HepG2 (cell line): ENCODE measurements around the gene ABCB9. TPM values are rescaled to one million over a fixed set of nuclear protein-coding genes. Genes with fewer than 3 reads are reported as not detected.

Experiments
- ATAC-seq: fragments of 200-7000 bp; cut with Tn5 transposase; 3 replicates; pipeline ENCODE4 v1.9.1; 2020; ENCODE audit warnings: mild to moderate bottlenecking, moderate library complexity
- BruUV-seq: library from RNA; stranded (reverse); fragments of 400-500 nt; replicated peaks from 2 replicates; lab custom pipeline; 2021; lab: Mats Ljungman, UMichigan
- CTCF ChIA-PET: fragments of 300-600 bp; formaldehyde crosslinking; extraction: SDS; loops from one replicate; lab custom pipeline; 2021; ENCODE audit warnings: low total read pairs, inconsistent platforms, low intra/inter-chr PET ratio; lab: Yijun Ruan, JAX
- POLR2A ChIA-PET: fragments of 350-600 bp; sonication (Branson Sonifier 250); formaldehyde crosslinking; loops from one replicate; lab custom pipeline; 2020; ENCODE audit warnings: antibody characterized with exemption, inconsistent platforms; lab: Yijun Ruan, JAX
- DNase-seq: peaks from one replicate; pipeline ENCODE4 v3.0.0-alpha.2; 2015; ENCODE audit warnings: low spot score
- FAIRE-seq: peaks from 3 replicates; lab custom pipeline; 2011; peaks lifted over from hg19 to GRCh38; lab: Jason Lieb, UNC
- H2AFZ ChIP-seq: one replicate; pipeline ENCODE4 v1.6.1; 2011; ENCODE audit warnings: low read length, inconsistent platforms
- H3K27ac ChIP-seq: fragments of 300-600 bp; 3 replicates; pipeline ENCODE4 v1.8.0; 2011; ENCODE audit warnings: mixed run types, mild to moderate bottlenecking, mixed read lengths, low read length, inconsistent platforms; ENCODE audit not compliant: insufficient read depth; ENCODE audit errors: extremely low read length
- H3K27me3 ChIP-seq, 2 experiments: fragments of 200-600 bp in 1 of 2; 2 replicates in 1 of 2; 3 replicates in 1 of 2; pipeline versions ENCODE4 v1.6.0 to v1.8.0; 2011; ENCODE audit warnings: low read length in 2 of 2, mild to moderate bottlenecking in 2 of 2, moderate library complexity in 2 of 2, inconsistent platforms in 1 of 2; ENCODE audit not compliant: insufficient read depth in 2 of 2, control insufficient read depth in 1 of 2
- H3K36me3 ChIP-seq, 2 experiments: fragments of 200-600 bp in 1 of 2; replicated peaks in 1 of 2; 2 replicates in 1 of 2; 3 replicates in 1 of 2; pipeline versions ENCODE4 v1.5.1 to v1.8.0; 2011; ENCODE audit warnings: low read length in 2 of 2, inconsistent platforms in 1 of 2; ENCODE audit not compliant: insufficient read depth in 2 of 2, control insufficient read depth in 1 of 2
- H3K4me1 ChIP-seq: 2 replicates; pipeline ENCODE4 v1.5.1; 2012; ENCODE audit warnings: low read length, inconsistent platforms; ENCODE audit not compliant: insufficient read depth
- H3K4me2 ChIP-seq: 2 replicates; pipeline ENCODE4 v1.6.0; 2011; ENCODE audit warnings: low read depth, low read length, inconsistent platforms
- H3K4me3 ChIP-seq, 3 experiments: fragments of 200-600 bp in 1 of 3; sonication (generic), shearing (Covaris generic) in 1 of 3; replicated peaks in 1 of 3; 2 replicates each; pipeline ENCODE4 v1.5.1; 2011 to 2016; ENCODE audit warnings: low read length in 3 of 3, inconsistent platforms in 2 of 3, low read depth in 2 of 3, mild to moderate bottlenecking in 2 of 3, control low read depth in 1 of 3, mixed read lengths in 1 of 3; ENCODE audit not compliant: insufficient read depth in 1 of 3
- H3K79me2 ChIP-seq: one replicate; pipeline ENCODE4 v1.6.1; 2011; ENCODE audit warnings: low read length, inconsistent platforms; ENCODE audit not compliant: insufficient read depth
- H3K9ac ChIP-seq: 2 replicates; pipeline ENCODE4 v1.6.0; 2011; ENCODE audit warnings: mild to moderate bottlenecking, low read depth, low read length, inconsistent platforms; ENCODE audit not compliant: insufficient read depth
- H3K9me3 ChIP-seq: 2 replicates; pipeline ENCODE4 v1.5.1; 2012; ENCODE audit warnings: mild to moderate bottlenecking, low read length
- H4K20me1 ChIP-seq: 2 replicates; pipeline ENCODE4 v1.6.0; 2011; ENCODE audit warnings: inconsistent platforms, mild to moderate bottlenecking, low read length, moderate library complexity; ENCODE audit not compliant: insufficient read depth
- ASH2L ChIP-seq: fragments of 300-600, 200-600 bp; sonication (generic); IDR thresholded peaks from 2 replicates; pipeline ENCODE4 v1.7.0; 2017; ENCODE audit warnings: low read depth, mild to moderate bottlenecking, moderate library complexity, mixed read lengths, low read length; ENCODE audit not compliant: insufficient read length
- FOSL2 ChIP-seq: sonication (generic); formaldehyde crosslinking; IDR thresholded peaks from 2 replicates; pipeline ENCODE4 v1.4.0; 2020; ENCODE audit warnings: missing genetic modification reagents
- PCBP2 ChIP-seq: fragments of 200-400 bp; formaldehyde crosslinking; optimal IDR thresholded peaks from 2 replicates; pipeline ENCODE3; 2018; ENCODE audit warnings: low read length, low read depth; ENCODE audit not compliant: poor library complexity, severe bottlenecking
- POLR2A ChIP-seq, 2 experiments: IDR thresholded peaks; 2 replicates each; pipeline ENCODE4 v1.6.1; 2011; ENCODE audit warnings: low read depth in 2 of 2, low read length in 2 of 2, mild to moderate bottlenecking in 1 of 2, moderate library complexity in 1 of 2; ENCODE audit not compliant: insufficient read depth in 1 of 2
- PRPF4 ChIP-seq: fragments of 200-400 bp; formaldehyde crosslinking; IDR thresholded peaks from 2 replicates; pipeline ENCODE4 v1.6.1; 2016; ENCODE audit warnings: low read length, low read depth; ENCODE audit not compliant: poor library complexity, severe bottlenecking
- ZNF546 ChIP-seq: sonication (generic); formaldehyde crosslinking; conservative IDR thresholded peaks from 2 replicates; pipeline ENCODE4 v1.8.1; 2023; ENCODE audit warnings: mild to moderate bottlenecking, missing genetic modification reagents
- ZNF83 ChIP-seq: sonication (generic); formaldehyde crosslinking; IDR thresholded peaks from 2 replicates; pipeline ENCODE4 v1.4.0; 2020; ENCODE audit warnings: missing genetic modification reagents, mild to moderate bottlenecking, borderline replicate concordance
- WGBS: methylation state at CpG from one replicate; pipeline ENCODE4 v1.1.6; 2017; ENCODE audit warnings: low lambda C conversion rate; 5-methylcytosine and 5-hydroxymethylcytosine counted together
- in situ Hi-C: cut with HindIII; loops from 2 replicates; pipeline ENCODE4 v1.10.0; 2017; ENCODE audit warnings: low pct_unique_long_range_greater_than_20kb; ENCODE audit not compliant: extremely low pct_ligation_motif_present
- intact Hi-C: fragments of 100-400 bp; cut with micrococcal nuclease; formaldehyde crosslinking; loops from one replicate; pipeline ENCODE4 v1.10.0; 2022; ENCODE audit not compliant: unreplicated experiment
- polyA plus RNA-seq, 8 experiments: library from polyadenylated mRNA; depleted of rRNA in 3 of 8; stranded (reverse) in 7 of 8; unstranded in 1 of 8; fragments of >200 nt; fragmentation: Illumina TruSeq in 4 of 8; extraction: Trizol in 4 of 8; gene quantifications; 2 replicates each; pipeline versions ENCODE4 v1.2.1 to v1.2.3, GENCODE V29; 2011 to 2016; ENCODE audit warnings: low read depth in 4 of 8, missing spikeins in 1 of 8, mixed read lengths in 1 of 8; ENCODE audit not compliant: insufficient read depth in 1 of 8
- total RNA-seq, 5 experiments: library from RNA; depleted of rRNA; stranded (reverse); fragments of >200 nt; fragmentation: Illumina TruSeq; extraction: Trizol; gene quantifications; 2 replicates each; pipeline ENCODE4 v1.2.3, GENCODE V29; 2016; ENCODE audit warnings: low read depth in 1 of 5

ABCB9 gene
- total and polyA plus RNA-seq, 2 of the 13 experiments (the other 11 are each of a cell fraction or from before 2014, with no cell fraction given) = 5.1 to 6.0 TPM

DNA sequence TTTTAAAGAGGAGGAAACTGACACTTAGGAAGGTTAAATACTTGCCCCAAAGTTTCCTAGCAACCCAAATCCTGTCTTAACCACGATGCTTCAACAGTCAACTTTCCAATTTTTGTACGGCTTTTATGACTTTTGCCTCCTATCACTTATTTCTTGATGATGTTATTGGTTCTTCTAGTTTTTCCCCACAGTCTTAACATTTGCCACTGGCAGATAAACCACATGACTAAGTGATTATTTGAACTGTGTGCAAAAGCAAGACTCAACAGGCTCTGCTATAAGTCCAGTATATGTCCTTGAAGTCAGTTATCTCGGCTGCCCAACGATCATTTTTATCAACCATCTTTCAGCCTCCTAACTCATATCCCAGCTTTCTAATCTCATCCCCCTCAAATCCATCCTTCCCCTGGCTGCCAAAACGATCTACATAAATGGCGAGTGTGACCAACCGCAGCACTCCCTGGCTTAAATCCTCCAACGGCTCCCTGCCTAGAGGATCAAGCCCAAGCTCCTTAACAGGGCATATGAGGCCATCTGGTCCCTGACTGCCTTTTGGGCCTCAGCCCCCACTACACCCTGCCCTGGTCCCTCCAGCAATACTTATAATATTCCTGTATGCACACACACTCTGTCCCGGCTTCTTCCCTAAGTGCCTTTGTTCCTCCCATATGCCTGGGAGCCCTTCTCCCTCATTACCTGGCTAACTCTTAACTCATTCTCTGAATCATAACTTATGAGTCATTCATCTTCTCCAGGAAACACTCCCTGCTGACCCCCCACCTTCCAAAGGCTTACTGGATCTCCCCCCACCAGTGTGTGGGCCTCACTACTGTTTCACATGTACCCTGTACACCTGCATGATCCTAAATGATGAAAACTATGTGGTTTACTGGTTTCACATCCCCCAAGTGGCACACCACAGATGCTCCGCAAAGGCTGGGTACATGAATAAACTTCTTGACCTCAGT lies 79.1 kb downstream of the ABCB9 start:
- in situ Hi-C loops = no loop called here
- H3K9ac ChIP-seq = no peak overlapping the region
- no peak overlapping the region for H3K4me3 ChIP-seq
- no TSS peak for BruUV-seq
- H3K4me2 ChIP-seq = peak overlapping the region; percentile 62
- WGBS = 63% methylated on average over 10 of the region's 10 CpGs
- H3K36me3 ChIP-seq = no peaks in the 10 kb centered on the region; a peak in 1 of 5 replicates
- no peak for ATAC-seq
- no peak for DNase-seq
- no peak for FAIRE-seq
- no peaks in the 10 kb centered on the region; a peak in 2 of 5 replicates for H3K27me3 ChIP-seq
- ChIA-PET POLR2A (interaction anchor here (1.0 to 1.1 kb wide), 2 partner anchors 13 to 51 kb away, joined by 3 read pairs; no protein-coding TSS in a partner anchor), CTCF (no interaction called here)
- H3K4me1 ChIP-seq = peaks cover 75% of the 10 kb centered on the region
- no peak overlapping the region for H3K27ac ChIP-seq
- no peak overlapping the region for H2AFZ ChIP-seq
- intact Hi-C loops = no loop called here
- peaks cover 6% of the 10 kb centered on the region; the same call in 1 of the 2 replicates for H4K20me1 ChIP-seq
- H3K9me3 ChIP-seq = no peaks in the 10 kb centered on the region
- TF ChIP-seq ZNF546 (CRISPR knock-in tag) = no peak
- TF ChIP-seq POLR2A (IDR thresholded peaks at IDR 0.05; ENCODE audit: insufficient read depth in 1 of 2, low read depth in 2 of 2, low read length in 2 of 2) = 0 out of 4 replicates have a peak, but pooled peaks of 1 of the 2 experiments have one; percentile 16
- peak; percentile 2 for TF ChIP-seq ASH2L
- no peak for TF ChIP-seq PRPF4
- no peak for TF ChIP-seq PCBP2
- TF ChIP-seq ZNF83 (CRISPR knock-in tag) = no peak
- TF ChIP-seq FOSL2 (CRISPR knock-in tag) = peak; percentile 63
- H3K79me2 ChIP-seq = peaks cover 80% of the 10 kb centered on the region
